IMR-90 (cell line): Measurements from ENCODE around the gene HNRNPAB. TPM values are rescaled to one million over a fixed set of nuclear protein-coding genes. Genes with fewer than 3 reads are reported as not detected.

Experiments
- ATAC-seq: fragments of 200-7000 bp; cut with Tn5 transposase; 2 replicates; pipeline ENCODE4 v1.9.1; 2020; ENCODE audit warnings: low read depth, mild to moderate bottlenecking, moderate library complexity
- BruUV-seq: library from RNA; stranded (reverse); fragments of 400-500 nt; replicated peaks from 2 replicates; lab custom pipeline; 2021; lab: Mats Ljungman, UMichigan
- CTCF ChIA-PET: fragments of 300-600 bp; formaldehyde crosslinking; extraction: SDS; loops from one replicate; lab custom pipeline; 2021; ENCODE audit warnings: antibody characterized with exemption; lab: Yijun Ruan, JAX
- POLR2A ChIA-PET: fragments of 300-600 bp; sonication (Branson Sonifier 250); formaldehyde crosslinking; loops from one replicate; lab custom pipeline; 2022; ENCODE audit warnings: antibody characterized with exemption; ENCODE audit not compliant: unreplicated experiment; lab: Charles Lee
- DNase-seq: peaks from one replicate; pipeline ENCODE4 v3.0.0; 2013
- H2AFZ ChIP-seq: replicated peaks from 2 replicates; pipeline ENCODE3; 2013; ENCODE audit warnings: low read length, mild to moderate bottlenecking; ENCODE audit not compliant: poor library complexity
- H2AK5ac ChIP-seq: 2 replicates; pipeline ENCODE4 v1.6.1; 2013; ENCODE audit warnings: low read depth, low read length, inconsistent platforms
- H2AK9ac ChIP-seq: replicated peaks from 2 replicates; pipeline ENCODE3; 2013; ENCODE audit warnings: mild to moderate bottlenecking, low read depth, low read length, moderate library complexity; ENCODE audit not compliant: poor library complexity
- H2BK120ac ChIP-seq: 2 replicates; pipeline ENCODE4 v1.6.1; 2013; ENCODE audit warnings: low read depth, low read length, inconsistent platforms
- H2BK15ac ChIP-seq: 3 replicates; pipeline ENCODE4 v1.6.1; 2013; ENCODE audit warnings: low read depth, low read length, inconsistent platforms
- H2BK20ac ChIP-seq: 2 replicates; pipeline ENCODE4 v1.6.1; 2013; ENCODE audit warnings: low read depth, mild to moderate bottlenecking, inconsistent platforms, low read length, moderate library complexity
- H2BK5ac ChIP-seq: 2 replicates; pipeline ENCODE4 v1.6.1; 2013; ENCODE audit warnings: mild to moderate bottlenecking, low read depth, low read length, inconsistent platforms; ENCODE audit not compliant: poor library complexity, severe bottlenecking
- H3K14ac ChIP-seq: replicated peaks from 2 replicates; pipeline ENCODE4 v1.6.1; 2013; ENCODE audit warnings: low read depth, low read length, inconsistent platforms
- H3K18ac ChIP-seq: 2 replicates; pipeline ENCODE4 v1.6.1; 2013; ENCODE audit warnings: low read depth, low read length, control low read depth
- H3K23ac ChIP-seq: 2 replicates; pipeline ENCODE4 v1.6.1; 2013; ENCODE audit warnings: low read depth, low read length, inconsistent platforms
- H3K27ac ChIP-seq: 2 replicates; pipeline ENCODE4 v1.5.1; 2013; ENCODE audit warnings: mild to moderate bottlenecking, control low read depth, low read length; ENCODE audit not compliant: insufficient read depth
- H3K27me3 ChIP-seq: 2 replicates; pipeline ENCODE4 v1.6.1; 2013; ENCODE audit warnings: low read length; ENCODE audit not compliant: control insufficient read depth, insufficient read depth
- H3K36me3 ChIP-seq: 2 replicates; pipeline ENCODE4 v1.6.1; 2013; ENCODE audit warnings: low read length, mixed read lengths; ENCODE audit not compliant: control insufficient read depth, insufficient read depth
- H3K4ac ChIP-seq: 2 replicates; pipeline ENCODE4 v1.6.1; 2013; ENCODE audit warnings: low read depth, low read length, inconsistent platforms
- H3K4me1 ChIP-seq: 2 replicates; pipeline ENCODE4 v1.6.1; 2013; ENCODE audit warnings: low read length, mixed read lengths; ENCODE audit not compliant: control insufficient read depth, insufficient read depth
- H3K4me2 ChIP-seq: 2 replicates; pipeline ENCODE4 v1.6.1; 2013; ENCODE audit warnings: low read depth, mild to moderate bottlenecking, control low read depth, low read length, moderate library complexity
- H3K4me3 ChIP-seq: 2 replicates; pipeline ENCODE4 v1.5.1; 2013; ENCODE audit warnings: low read depth, mild to moderate bottlenecking, control low read depth, low read length, moderate library complexity; ENCODE audit not compliant: insufficient read depth
- H3K56ac ChIP-seq: 2 replicates; pipeline ENCODE4 v1.6.1; 2013; ENCODE audit warnings: low read length, inconsistent platforms; ENCODE audit not compliant: insufficient read depth; ENCODE audit errors: extremely low read depth
- H3K79me1 ChIP-seq, 2 experiments: 2 replicates each; pipeline ENCODE4 v1.6.1; 2013; ENCODE audit warnings: low read length in 2 of 2, inconsistent platforms in 1 of 2, low read depth in 1 of 2
- H3K9ac ChIP-seq: 2 replicates; pipeline ENCODE4 v1.6.1; 2013; ENCODE audit warnings: low read depth, low read length, control low read depth
- H3K9me1 ChIP-seq: 2 replicates; pipeline ENCODE4 v1.6.1; 2013; ENCODE audit warnings: low read length, inconsistent platforms; ENCODE audit not compliant: insufficient read depth
- H3K9me3 ChIP-seq: 2 replicates; pipeline ENCODE4 v1.6.1; 2013; ENCODE audit warnings: low read length; ENCODE audit not compliant: control insufficient read depth, insufficient read depth
- H4K20me1 ChIP-seq: 2 replicates; pipeline ENCODE4 v1.6.1; 2013; ENCODE audit warnings: low read length, inconsistent platforms; ENCODE audit not compliant: insufficient read depth
- H4K5ac ChIP-seq: 2 replicates; pipeline ENCODE4 v1.6.1; 2013; ENCODE audit warnings: mild to moderate bottlenecking, low read depth, low read length, control low read depth
- H4K8ac ChIP-seq, 2 experiments: 2 replicates each; pipeline ENCODE4 v1.6.1; 2013; ENCODE audit warnings: low read depth in 2 of 2, low read length in 2 of 2, control low read depth in 1 of 2, inconsistent platforms in 1 of 2
- H4K91ac ChIP-seq: 2 replicates; pipeline ENCODE4 v1.6.1; 2013; ENCODE audit warnings: low read depth, low read length, inconsistent platforms; ENCODE audit not compliant: insufficient read depth
- BHLHE40 ChIP-seq: fragments of 150-350 bp; IDR thresholded peaks from 2 replicates; pipeline ENCODE4 v1.6.1; 2016; ENCODE audit warnings: mild to moderate bottlenecking, low read depth, low read length
- CEBPB ChIP-seq: IDR thresholded peaks from 2 replicates; pipeline ENCODE4 v1.6.1; 2012; ENCODE audit warnings: low read depth, low read length, improper control_type of control experiment
- CHD1 ChIP-seq: IDR thresholded peaks from 2 replicates; pipeline ENCODE4 v1.6.1; 2012; ENCODE audit warnings: low read depth, low read length, improper control_type of control experiment
- FOS ChIP-seq: fragments of 150-350 bp; IDR thresholded peaks from 2 replicates; pipeline ENCODE4 v1.6.1; 2016; ENCODE audit warnings: low read depth, low read length
- MAFK ChIP-seq: IDR thresholded peaks from 2 replicates; pipeline ENCODE4 v1.6.1; 2012; ENCODE audit warnings: low read depth, low read length, improper control_type of control experiment
- MAZ ChIP-seq: IDR thresholded peaks from 2 replicates; pipeline ENCODE4 v1.6.1; 2012; ENCODE audit warnings: low read depth, mild to moderate bottlenecking, low read length, improper control_type of control experiment, moderate library complexity, borderline replicate concordance
- MXI1 ChIP-seq: IDR thresholded peaks from 2 replicates; pipeline ENCODE4 v1.6.1; 2012; ENCODE audit warnings: low read depth, mild to moderate bottlenecking, low read length, moderate library complexity, borderline replicate concordance
- NFE2L2 ChIP-seq: fragments of 150-350 bp; IDR thresholded peaks from 2 replicates; pipeline ENCODE4 v1.6.1; 2016; ENCODE audit warnings: low read depth, mild to moderate bottlenecking, low read length
- POLR2A ChIP-seq: IDR thresholded peaks from 2 replicates; pipeline ENCODE4 v1.6.1; 2012; ENCODE audit warnings: mild to moderate bottlenecking, low read depth, low read length
- RAD21 ChIP-seq: IDR thresholded peaks from 2 replicates; pipeline ENCODE4 v1.6.1; 2012; ENCODE audit warnings: low read length, improper control_type of control experiment
- SMC3 ChIP-seq: fragments of 150-350 bp; IDR thresholded peaks from 2 replicates; pipeline ENCODE4 v1.6.1; 2016; ENCODE audit warnings: low read depth, mild to moderate bottlenecking, antibody characterized with exemption, low read length, moderate library complexity
- WGBS, 2 experiments: methylation state at CpG; one replicate each; pipeline versions ENCODE4 v1.1.5 to v1.1.7; 2013; ENCODE audit warnings: missing lambda C conversion rate in 2 of 2; ENCODE audit not compliant: insufficient read length in 1 of 2; ENCODE audit errors: extremely low coverage in 2 of 2; 5-methylcytosine and 5-hydroxymethylcytosine counted together
- dilution Hi-C: fragments of 300-500 bp; cut with HindIII; formaldehyde crosslinking; loops from one replicate; pipeline ENCODE4 v1.14.3; 2018; ENCODE audit warnings: low sequenced_read_pairs; ENCODE audit not compliant: unreplicated experiment
- in situ Hi-C: fragments of 300-500 bp; cut with MboI; formaldehyde crosslinking; loops from 3 replicates; pipeline ENCODE4 v1.14.3; 2019; ENCODE audit warnings: low sequenced_read_pairs, inconsistent platforms, mixed read lengths
- intact Hi-C: fragments of 100-400 bp; cut with micrococcal nuclease; formaldehyde crosslinking; loops from 2 replicates; pipeline ENCODE4 v1.10.0; 2022
- polyA plus RNA-seq, 3 experiments: library from polyadenylated mRNA; depleted of rRNA; stranded (reverse); fragments of >200 nt; gene quantifications; 2 replicates each; pipeline ENCODE4 v1.2.3, GENCODE V29; 2012; ENCODE audit warnings: low replicate concordance in 1 of 3
- total RNA-seq: library from RNA; depleted of rRNA; stranded (reverse); fragments of >200 nt; gene quantifications from 2 replicates; pipeline ENCODE4 v1.2.3, GENCODE V29; 2012
- TF ChIP-seq, protein P1 (sequence below): fragments of 150-350 bp; IDR thresholded peaks from 2 replicates; pipeline ENCODE4 v1.6.1; 2017; ENCODE audit warnings: mild to moderate bottlenecking, antibody characterized with exemption, low read length, low read depth
- TF ChIP-seq, protein P2 (sequence below): fragments of 150-350 bp; IDR thresholded peaks from 2 replicates; pipeline ENCODE4 v1.6.1; 2016; ENCODE audit warnings: low read depth, mild to moderate bottlenecking, low read length, moderate library complexity, borderline replicate concordance
- TF ChIP-seq, protein P3 (sequence below): conservative IDR thresholded peaks from 2 replicates; pipeline ENCODE4 v1.5.1; 2012; ENCODE audit warnings: mild to moderate bottlenecking, low read depth, low read length, improper control_type of control experiment

The HNRNPAB gene
- total and polyA plus RNA-seq, 2 of the 4 experiments (the other 2 are of a cell fraction), result 32.1 to 128 TPM

DNA sequence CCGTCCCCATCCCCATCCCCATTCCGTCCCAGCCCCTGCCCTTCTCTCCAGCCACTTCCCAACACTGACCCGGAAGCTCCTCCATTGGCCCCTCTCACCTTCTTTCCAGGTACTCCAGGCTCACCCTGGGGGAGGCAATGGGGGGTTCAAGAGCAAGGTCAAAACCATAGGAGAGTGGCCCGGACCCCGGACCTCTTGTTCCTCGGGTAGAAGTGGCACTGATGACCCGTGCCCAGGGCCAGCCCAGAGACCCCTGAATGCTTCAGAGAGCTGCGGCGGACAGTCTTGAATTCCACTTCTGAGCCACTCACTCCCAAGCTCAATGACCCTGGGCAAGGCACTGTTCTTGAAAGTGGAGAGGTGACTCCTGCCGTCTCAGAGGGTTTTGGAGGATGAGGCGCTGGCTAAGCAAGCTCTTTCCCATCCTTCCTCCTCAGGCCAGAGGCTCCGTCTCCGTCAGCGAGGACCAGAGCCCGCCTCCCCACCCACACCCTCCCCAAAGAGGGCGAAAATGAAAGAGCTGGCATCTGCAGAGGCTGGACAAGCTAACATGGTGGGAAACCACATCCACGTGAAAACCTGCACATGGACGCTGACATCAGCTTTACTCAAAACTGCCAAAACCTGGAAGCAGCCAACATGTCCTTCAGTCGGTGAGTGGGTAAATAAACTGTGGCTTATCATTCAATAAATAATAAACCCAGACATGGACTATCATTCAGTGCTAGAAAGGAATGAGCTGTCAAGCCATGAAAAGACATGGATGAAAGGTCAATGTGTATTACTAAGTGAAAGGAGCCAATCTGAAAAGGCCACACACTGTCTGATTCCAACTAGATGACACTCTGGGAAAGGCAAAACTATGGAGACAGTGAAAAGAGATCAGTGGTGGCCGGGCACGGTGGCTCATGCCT is 55.5 kb downstream of the HNRNPAB start:
- ChIA-PET POLR2A (no interaction called here), CTCF (no interaction called here)
- Histone ChIP-seq H3K27ac (no peak overlapping the region), H3K4me2 (no peak overlapping the region), H4K8ac (no peak overlapping the region), H2AFZ (no peak overlapping the region), H3K9me1 (no peaks in the 10 kb centered on the region), H3K4me3 (no peak overlapping the region), H3K9ac (no peak overlapping the region), H2AK5ac (no peak overlapping the region), H3K18ac (no peak overlapping the region), H2BK120ac (no peak overlapping the region), H3K14ac (no peak overlapping the region), H3K36me3 (no peaks in the 10 kb centered on the region), H3K23ac (no peak overlapping the region), H3K56ac (no peak overlapping the region), H3K4ac (no peak overlapping the region), H3K4me1 (no peaks in the 10 kb centered on the region), H4K5ac (no peak overlapping the region), H2BK15ac (no peak overlapping the region), H2AK9ac (no peak overlapping the region), H2BK20ac (no peak overlapping the region), H2BK5ac (no peak overlapping the region), H4K20me1 (no peaks in the 10 kb centered on the region), H3K79me1 (no peaks in the 10 kb centered on the region), H3K27me3 (peaks cover under 1% of the 10 kb centered on the region; the same call in 1 of the 2 replicates), H4K91ac (no peak overlapping the region), H3K9me3 (no peaks in the 10 kb centered on the region)
- no TSS peak for BruUV-seq
- WGBS, 2 experiments, result no CpG with 5 or more reads among the region's 21 CpGs
- DNase-seq (no peak), ATAC-seq (no peak; the same call in 1 of the 2 replicates)
- in situ Hi-C loops, result no loop called here
- TF ChIP-seq POLR2A, result no peak
- TF ChIP-seq CHD1, result no peak
- TF ChIP-seq NFE2L2, result no peak
- TF ChIP-seq MAFK, result no peak
- TF ChIP-seq BHLHE40, result no peak
- no peak for TF ChIP-seq MAZ
- TF ChIP-seq SMC3, result no peak
- no peak for TF ChIP-seq CEBPB
- TF ChIP-seq, protein P1, sequence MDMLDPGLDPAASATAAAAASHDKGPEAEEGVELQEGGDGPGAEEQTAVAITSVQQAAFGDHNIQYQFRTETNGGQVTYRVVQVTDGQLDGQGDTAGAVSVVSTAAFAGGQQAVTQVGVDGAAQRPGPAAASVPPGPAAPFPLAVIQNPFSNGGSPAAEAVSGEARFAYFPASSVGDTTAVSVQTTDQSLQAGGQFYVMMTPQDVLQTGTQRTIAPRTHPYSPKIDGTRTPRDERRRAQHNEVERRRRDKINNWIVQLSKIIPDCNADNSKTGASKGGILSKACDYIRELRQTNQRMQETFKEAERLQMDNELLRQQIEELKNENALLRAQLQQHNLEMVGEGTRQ, result no peak
- TF ChIP-seq, protein P2, sequence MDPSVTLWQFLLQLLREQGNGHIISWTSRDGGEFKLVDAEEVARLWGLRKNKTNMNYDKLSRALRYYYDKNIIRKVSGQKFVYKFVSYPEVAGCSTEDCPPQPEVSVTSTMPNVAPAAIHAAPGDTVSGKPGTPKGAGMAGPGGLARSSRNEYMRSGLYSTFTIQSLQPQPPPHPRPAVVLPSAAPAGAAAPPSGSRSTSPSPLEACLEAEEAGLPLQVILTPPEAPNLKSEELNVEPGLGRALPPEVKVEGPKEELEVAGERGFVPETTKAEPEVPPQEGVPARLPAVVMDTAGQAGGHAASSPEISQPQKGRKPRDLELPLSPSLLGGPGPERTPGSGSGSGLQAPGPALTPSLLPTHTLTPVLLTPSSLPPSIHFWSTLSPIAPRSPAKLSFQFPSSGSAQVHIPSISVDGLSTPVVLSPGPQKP, result no peak
- no peak for TF ChIP-seq RAD21
- no peak for TF ChIP-seq FOS
- TF ChIP-seq, protein P3, sequence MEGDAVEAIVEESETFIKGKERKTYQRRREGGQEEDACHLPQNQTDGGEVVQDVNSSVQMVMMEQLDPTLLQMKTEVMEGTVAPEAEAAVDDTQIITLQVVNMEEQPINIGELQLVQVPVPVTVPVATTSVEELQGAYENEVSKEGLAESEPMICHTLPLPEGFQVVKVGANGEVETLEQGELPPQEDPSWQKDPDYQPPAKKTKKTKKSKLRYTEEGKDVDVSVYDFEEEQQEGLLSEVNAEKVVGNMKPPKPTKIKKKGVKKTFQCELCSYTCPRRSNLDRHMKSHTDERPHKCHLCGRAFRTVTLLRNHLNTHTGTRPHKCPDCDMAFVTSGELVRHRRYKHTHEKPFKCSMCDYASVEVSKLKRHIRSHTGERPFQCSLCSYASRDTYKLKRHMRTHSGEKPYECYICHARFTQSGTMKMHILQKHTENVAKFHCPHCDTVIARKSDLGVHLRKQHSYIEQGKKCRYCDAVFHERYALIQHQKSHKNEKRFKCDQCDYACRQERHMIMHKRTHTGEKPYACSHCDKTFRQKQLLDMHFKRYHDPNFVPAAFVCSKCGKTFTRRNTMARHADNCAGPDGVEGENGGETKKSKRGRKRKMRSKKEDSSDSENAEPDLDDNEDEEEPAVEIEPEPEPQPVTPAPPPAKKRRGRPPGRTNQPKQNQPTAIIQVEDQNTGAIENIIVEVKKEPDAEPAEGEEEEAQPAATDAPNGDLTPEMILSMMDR, result no peak
- TF ChIP-seq MXI1, result no peak
- dilution Hi-C loops, result no loop called here
- intact Hi-C loops, result no loop called here
